Neuron (in vitro differentiated cells): ENCODE results near the gene DDX3X.
"Not testable (repeated sequence)": the region's sequence is repeated elsewhere in the genome, so short reads cannot be mapped to it uniquely, and the experiment has no call there.

Experiments
- H2AFZ ChIP-seq: one replicate; pipeline ENCODE4 v1.6.1; 2013; ENCODE audit warnings: low read depth, mild to moderate bottlenecking, inconsistent platforms, low read length, moderate library complexity
- H3K27me3 ChIP-seq: one replicate; pipeline ENCODE4 v1.6.1; 2013; ENCODE audit warnings: low read length; ENCODE audit not compliant: insufficient read depth
- H3K36me3 ChIP-seq: one replicate; pipeline ENCODE4 v1.6.1; 2013; ENCODE audit warnings: low read length; ENCODE audit not compliant: insufficient read depth
- H3K4me1 ChIP-seq: one replicate; pipeline ENCODE4 v1.6.1; 2013; ENCODE audit warnings: low read length; ENCODE audit not compliant: insufficient read depth
- H3K4me3 ChIP-seq: 2 replicates; pipeline ENCODE4 v1.5.1; 2013; ENCODE audit warnings: mild to moderate bottlenecking, low read length, moderate library complexity
- H3K9me3 ChIP-seq: one replicate; pipeline ENCODE4 v1.6.1; 2013; ENCODE audit warnings: low read length

Gene DDX3X

DNA sequence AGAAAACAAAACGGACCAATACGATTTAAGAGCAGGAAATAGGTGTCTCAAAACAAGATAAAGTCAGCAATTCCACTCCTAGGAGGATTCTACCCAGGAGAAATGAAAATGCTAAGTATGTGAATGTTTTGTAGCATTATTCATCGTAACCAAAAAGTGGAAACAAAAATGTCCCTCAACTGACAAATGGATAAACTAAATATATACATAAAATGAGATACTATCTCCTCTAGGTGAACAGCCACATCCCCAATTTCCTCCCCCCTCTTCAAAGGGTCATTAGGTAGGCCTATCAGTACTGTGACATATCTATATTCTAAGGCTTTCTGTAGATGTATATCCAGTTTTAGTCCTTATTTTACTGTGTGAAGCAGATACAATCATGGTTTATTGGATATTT lies 18.0 kb downstream of the DDX3X start:
- Histone ChIP-seq H3K36me3 (peaks cover 26% of the 10 kb centered on the region), H3K9me3 (no peaks in the 10 kb centered on the region), H3K4me3 (no peak overlapping the region), H2AFZ (no peak overlapping the region), H3K27me3 (no peaks in the 10 kb centered on the region), H3K4me1 (no peaks in the 10 kb centered on the region)

DNA sequence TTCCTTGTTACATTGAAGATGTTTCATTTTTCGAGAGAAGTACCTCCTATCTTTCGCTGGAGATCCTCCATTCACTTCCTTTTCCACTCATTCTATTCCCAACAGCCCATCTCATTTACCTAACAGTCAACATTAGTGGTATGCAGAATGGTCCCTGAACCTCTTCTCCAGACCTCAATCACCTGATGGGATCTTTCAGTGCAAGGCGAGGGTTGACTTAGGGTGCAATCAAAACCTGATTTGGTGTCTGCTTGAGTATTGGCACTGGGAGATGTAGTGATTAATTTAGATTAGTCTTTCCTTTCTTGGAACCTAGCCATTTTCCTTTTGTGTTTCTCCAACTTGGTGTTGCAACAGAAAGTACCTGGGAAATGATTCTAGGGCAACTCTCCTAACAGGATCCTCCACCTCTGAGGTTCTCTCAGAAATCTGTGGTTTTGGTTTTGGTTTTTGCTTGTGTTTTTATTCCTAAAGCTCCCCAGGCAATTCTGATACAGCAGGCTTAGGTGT lies 18.4 kb downstream of the DDX3X start:
- H3K36me3 ChIP-seq: peaks cover 21% of the 10 kb centered on the region
- H3K4me1 ChIP-seq: no peaks in the 10 kb centered on the region

DNA sequence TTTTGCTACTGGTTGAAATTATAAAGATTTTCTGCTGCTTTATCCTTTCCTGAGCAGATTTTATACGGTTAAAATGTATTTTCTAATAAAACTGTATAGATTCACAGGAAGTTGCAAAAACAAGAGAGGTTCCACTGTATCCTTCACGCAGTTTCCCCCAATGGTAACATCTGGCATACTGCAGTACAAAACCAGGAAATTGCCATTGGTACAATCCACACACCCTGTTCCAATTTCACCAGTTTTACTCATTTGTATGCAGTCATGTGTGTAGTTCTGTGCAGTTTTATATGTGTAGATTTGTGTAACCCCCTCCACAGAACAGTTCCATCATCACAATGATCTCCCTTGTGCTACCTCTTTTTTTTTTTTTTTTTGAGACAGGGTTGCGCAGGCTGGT lies 20.0 kb downstream of the DDX3X start:
- Histone ChIP-seq H2AFZ (no peak overlapping the region), H3K36me3 (peaks cover 7% of the 10 kb centered on the region), H3K4me3 (no peak overlapping the region), H3K4me1 (no peaks in the 10 kb centered on the region), H3K27me3 (no peaks in the 10 kb centered on the region), H3K9me3 (no peaks in the 10 kb centered on the region)

More for the DNA sequence above, 18.4 kb downstream of the DDX3X start:
- H3K9me3 ChIP-seq: no peaks in the 10 kb centered on the region
- no peaks in the 10 kb centered on the region for H3K27me3 ChIP-seq
- H3K4me3 ChIP-seq: no peak overlapping the region
- H2AFZ ChIP-seq: no peak overlapping the region

DNA sequence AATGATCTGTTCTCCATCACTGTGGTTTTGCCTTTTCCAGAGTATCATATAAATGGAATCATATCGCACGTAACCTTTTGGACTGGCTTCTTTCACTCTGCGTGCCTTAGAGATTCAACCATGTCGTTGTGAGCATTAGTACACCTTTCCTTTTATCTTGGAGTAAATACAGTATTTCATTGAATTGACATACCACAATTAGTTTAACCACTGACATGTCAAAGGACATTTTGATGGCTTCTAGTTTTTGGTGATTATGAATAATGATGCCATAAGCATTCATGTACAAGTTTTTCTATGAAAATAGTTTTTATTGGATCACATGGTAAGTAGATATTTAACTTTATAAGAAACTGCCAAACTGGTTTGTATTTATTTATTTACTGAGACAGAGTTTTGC lies 35.2 kb downstream of the DDX3X start:
- no peak overlapping the region for H3K4me3 ChIP-seq
- peaks cover 2% of the 10 kb centered on the region for H3K9me3 ChIP-seq

GRCh38 chrX:41371575-41371974 lies 37.6 kb downstream of the DDX3X start:
- not testable (repeated sequence) for H2AFZ ChIP-seq, H3K9me3 ChIP-seq, H3K4me3 ChIP-seq, H3K4me1 ChIP-seq, H3K36me3 ChIP-seq, H3K27me3 ChIP-seq

More for the DNA sequence above, 35.2 kb downstream of the DDX3X start:
- no peaks in the 10 kb centered on the region for H3K27me3 ChIP-seq
- no peaks in the 10 kb centered on the region for H3K36me3 ChIP-seq
- H2AFZ ChIP-seq: no peak overlapping the region
- no peaks in the 10 kb centered on the region for H3K4me1 ChIP-seq

DNA sequence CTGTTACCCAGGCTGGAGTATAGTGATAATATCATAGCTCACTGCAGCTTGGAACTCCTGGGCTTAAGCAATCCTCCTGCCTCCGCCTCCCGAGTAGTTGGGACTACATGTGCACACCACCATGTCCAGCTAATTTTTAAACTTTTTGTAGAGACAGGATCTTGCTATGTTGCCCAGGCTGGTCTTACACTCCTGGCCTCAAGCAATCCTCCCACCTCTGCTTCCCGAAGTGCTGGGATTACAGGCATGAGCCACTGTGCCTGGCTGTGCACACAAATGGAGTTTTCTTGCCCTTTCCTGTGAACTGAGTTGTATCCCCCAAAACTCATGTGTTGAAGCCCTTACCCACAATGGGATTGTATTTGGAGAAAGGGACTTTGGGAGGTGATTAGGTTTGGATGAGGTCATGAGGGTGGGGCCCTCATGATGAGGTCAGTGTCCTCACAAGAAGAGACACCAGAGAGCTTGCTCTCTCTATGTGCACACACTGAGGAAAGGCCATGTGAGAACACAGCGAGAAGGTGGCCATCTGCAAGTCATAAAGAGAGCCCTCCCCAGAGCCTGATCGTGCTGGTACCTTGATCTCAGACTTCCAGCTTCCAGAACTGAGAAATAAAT lies 40.1 kb downstream of the DDX3X start:
- Histone ChIP-seq H3K4me1 (no peaks in the 10 kb centered on the region), H3K27me3 (no peaks in the 10 kb centered on the region), H3K9me3 (peaks cover under 1% of the 10 kb centered on the region), H2AFZ (no peak overlapping the region), H3K36me3 (no peaks in the 10 kb centered on the region), H3K4me3 (no peak overlapping the region)

DNA sequence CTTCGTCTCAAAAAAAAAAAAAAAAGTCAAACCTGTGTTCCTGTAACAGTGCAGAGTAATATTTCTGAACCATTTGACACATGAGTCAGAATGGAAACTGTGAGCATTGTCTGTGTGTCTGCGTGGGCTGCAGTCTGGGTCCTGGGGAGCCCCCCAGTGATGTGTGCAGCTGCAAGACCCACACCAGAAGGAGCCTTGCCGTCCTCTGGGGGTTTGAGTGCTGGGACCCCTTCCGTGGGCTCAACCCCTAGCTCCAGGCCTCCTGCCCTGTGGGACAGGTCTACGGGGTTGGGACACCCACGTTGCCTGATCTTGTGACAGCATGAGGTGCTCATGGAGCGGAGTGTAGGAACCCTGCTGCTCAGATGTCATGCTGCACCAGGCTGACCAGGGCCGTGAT lies 43.7 kb downstream of the DDX3X start:
- Histone ChIP-seq H3K9me3 (no peaks in the 10 kb centered on the region), H3K4me3 (no peak overlapping the region), H2AFZ (no peak overlapping the region), H3K36me3 (no peaks in the 10 kb centered on the region), H3K4me1 (no peaks in the 10 kb centered on the region), H3K27me3 (no peaks in the 10 kb centered on the region)

GRCh38 chrX:41381685-41382084 lies 47.7 kb downstream of the DDX3X start:
- H3K4me1 ChIP-seq: no peaks in the 10 kb centered on the region
- no peaks in the 10 kb centered on the region for H3K36me3 ChIP-seq
- no peak overlapping the region for H2AFZ ChIP-seq
- H3K27me3 ChIP-seq: no peaks in the 10 kb centered on the region
- no peak overlapping the region for H3K4me3 ChIP-seq
- no peaks in the 10 kb centered on the region for H3K9me3 ChIP-seq

DNA sequence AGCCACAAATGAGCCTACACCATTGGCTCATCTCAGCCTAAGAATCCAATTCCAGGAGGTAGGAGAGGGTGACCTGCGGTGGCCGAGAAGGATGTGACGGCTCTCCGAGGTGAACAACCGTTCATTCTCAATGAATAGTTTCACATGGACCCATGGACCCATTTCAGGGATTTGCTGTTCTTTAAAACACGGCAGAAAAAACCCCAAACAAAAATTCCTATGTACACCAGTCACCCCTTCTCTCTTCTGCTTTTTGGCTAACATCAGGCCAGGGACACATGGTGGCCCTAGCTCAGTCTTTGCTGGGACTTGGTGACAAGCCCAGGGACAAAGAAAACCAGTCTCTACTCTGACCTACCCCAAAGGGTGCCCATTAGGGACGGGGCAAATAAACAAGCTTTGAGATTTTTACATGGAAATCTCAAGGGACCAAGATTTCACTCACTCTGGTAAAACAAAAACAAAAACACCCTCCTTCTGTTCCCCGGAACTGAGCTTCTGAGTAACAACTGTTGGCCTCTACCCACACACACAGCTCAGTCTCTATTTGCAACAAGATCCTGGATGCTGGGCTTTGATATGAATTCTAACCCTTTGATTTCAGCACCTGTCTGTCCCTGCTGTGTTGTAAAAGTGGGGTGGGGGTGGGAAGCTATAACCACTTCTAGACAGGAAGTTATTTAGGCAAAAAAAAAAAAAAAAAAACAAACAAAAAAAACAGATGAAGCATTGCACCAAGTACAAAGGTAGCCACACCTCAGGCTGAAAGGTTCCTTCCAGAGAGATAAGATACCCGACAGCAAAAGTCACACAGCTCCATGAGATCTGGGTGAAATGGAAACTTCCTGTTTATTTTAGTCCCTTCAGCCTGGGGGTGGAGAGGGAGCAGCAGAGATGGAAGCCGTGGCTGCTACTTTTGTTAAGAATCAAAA lies 49.0 kb downstream of the DDX3X start:
- Histone ChIP-seq H3K27me3 (no peaks in the 10 kb centered on the region), H2AFZ (no peak overlapping the region)

GRCh38 chrX:41384051-41384705 lies 50.2 kb downstream of the DDX3X start:
- no peaks in the 10 kb centered on the region for H3K9me3 ChIP-seq
- H3K36me3 ChIP-seq: no peaks in the 10 kb centered on the region
- no peaks in the 10 kb centered on the region for H3K27me3 ChIP-seq
- no peak overlapping the region for H3K4me3 ChIP-seq
- H2AFZ ChIP-seq: no peak overlapping the region
- no peaks in the 10 kb centered on the region for H3K4me1 ChIP-seq

More for the DNA sequence above, 49.0 kb downstream of the DDX3X start:
- Histone ChIP-seq H3K36me3 (no peaks in the 10 kb centered on the region), H3K4me3 (no peak overlapping the region), H3K4me1 (no peaks in the 10 kb centered on the region), H3K9me3 (no peaks in the 10 kb centered on the region)

DNA sequence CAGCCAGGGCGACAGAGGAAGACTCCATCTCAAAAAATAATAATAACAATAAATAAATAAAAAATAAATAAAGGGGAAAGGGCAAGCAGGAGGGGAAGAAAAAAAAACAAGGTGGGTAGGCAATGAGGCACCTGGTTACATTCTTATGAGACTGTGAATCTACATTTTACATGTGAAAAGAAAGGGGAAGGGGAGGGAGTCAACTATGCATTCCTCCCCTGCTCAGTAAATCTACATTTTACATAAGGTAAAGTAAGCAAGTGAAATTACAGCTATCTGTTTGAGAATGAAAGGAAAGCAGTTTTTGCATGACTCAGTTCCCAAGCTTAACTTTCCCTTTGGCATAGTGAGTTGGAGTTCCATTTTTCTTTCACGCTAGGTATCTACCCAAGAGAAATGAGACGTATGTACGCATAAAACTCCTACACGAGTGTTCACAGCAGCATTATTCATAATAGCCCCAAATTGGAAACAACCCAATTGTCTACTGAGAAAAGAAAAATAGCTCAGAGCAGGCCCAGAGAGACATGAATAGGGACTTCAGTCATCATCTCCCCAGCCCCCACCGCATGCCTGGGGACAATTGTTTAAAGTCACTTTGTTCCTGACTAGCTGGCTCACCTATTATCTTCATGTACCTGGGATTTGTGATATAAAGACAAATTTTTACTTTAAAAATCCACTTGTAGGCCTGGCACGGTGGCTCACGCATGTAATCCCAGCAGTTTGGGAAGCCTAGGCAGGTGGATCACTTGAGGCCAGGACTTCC lies 52.4 kb downstream of the DDX3X start:
- no peaks in the 10 kb centered on the region for H3K9me3 ChIP-seq
- no peaks in the 10 kb centered on the region for H3K27me3 ChIP-seq
- H2AFZ ChIP-seq: no peak overlapping the region
- H3K36me3 ChIP-seq: no peaks in the 10 kb centered on the region
- no peak overlapping the region for H3K4me3 ChIP-seq
- no peaks in the 10 kb centered on the region for H3K4me1 ChIP-seq

- Histone ChIP-seq H3K4me1 (no peaks in the 10 kb centered on the region), H3K4me3 (no peak overlapping the region), H2AFZ (no peak overlapping the region), H3K36me3 (no peaks in the 10 kb centered on the region), H3K27me3 (no peaks in the 10 kb centered on the region), H3K9me3 (no peaks in the 10 kb centered on the region)
Observed at GRCh38 chrX:41388543-41388942, 54.6 kb downstream of the DDX3X start.
